Ammon's horn (tissue), 1 donor: Measurements from ENCODE around the gene STYX.

Experiments
- DNase-seq: peaks from one replicate; pipeline ENCODE4 v3.0.0-alpha.2; 2016; ENCODE audit warnings: low spot score

Gene STYX

GRCh38 chr14:52729925-52730708 is at the start of gene STYX:
Gene STYX, plus strand, starts transcription at chr14:52730166. Its CDS starts 309 bp downstream, at chr14:52730475.
- peak; percentile 98 for DNase-seq

GRCh38 chr14:52683985-52684520 is 45.9 kb upstream of the STYX start:
- DNase-seq: no peak

- no peak for DNase-seq
Measured at GRCh38 chr14:52686176-52686575, 43.8 kb upstream of the STYX start.

- DNase-seq: no peak
Measured at GRCh38 chr14:52690983-52691760, 38.8 kb upstream of the STYX start.

- no peak for DNase-seq
Measured at GRCh38 chr14:52692248-52692962, 37.6 kb upstream of the STYX start.

GRCh38 chr14:52693036-52693435 is 36.9 kb upstream of the STYX start:
- no peak for DNase-seq

- DNase-seq: no peak
Measured at GRCh38 chr14:52693532-52693931, 36.4 kb upstream of the STYX start.

GRCh38 chr14:52694761-52695480 is 35.0 kb upstream of the STYX start:
- peak; percentile 35 for DNase-seq

- peak; percentile 73 for DNase-seq
Measured at GRCh38 chr14:52695481-52696091, 34.4 kb upstream of the STYX start, which contains the start of gene ERO1A. Gene ERO1A, minus strand, starts transcription at chr14:52695558. Its CDS starts 77 bp downstream, at chr14:52695481.

GRCh38 chr14:52700701-52701172 is 29.2 kb upstream of the STYX start:
- no peak for DNase-seq

- DNase-seq: no peak
Measured at GRCh38 chr14:52701223-52701622, 28.7 kb upstream of the STYX start.

GRCh38 chr14:52703225-52703624 is 26.7 kb upstream of the STYX start:
- peak; percentile 12 for DNase-seq

GRCh38 chr14:52703664-52704063 is 26.3 kb upstream of the STYX start:
- no peak for DNase-seq

GRCh38 chr14:52706286-52706685 is 23.7 kb upstream of the STYX start:
- DNase-seq: no peak

GRCh38 chr14:52706724-52707706 is 23.0 kb upstream of the STYX start, which contains the start of gene PSMC6:
Gene PSMC6, plus strand, starts transcription at chr14:52707200. Its CDS starts 20 bp downstream, at chr14:52707220.
- DNase-seq: peak; percentile 97

- no peak for DNase-seq
Measured at GRCh38 chr14:52711666-52712065, 18.3 kb upstream of the STYX start.

GRCh38 chr14:52716155-52716554 is 13.8 kb upstream of the STYX start:
- no peak for DNase-seq

GRCh38 chr14:52723514-52724359 is 6.2 kb upstream of the STYX start:
- DNase-seq: no peak

GRCh38 chr14:52724360-52724644 is 5.7 kb upstream of the STYX start:
- DNase-seq: no peak
